Cerebellar cortex (tissue), 1 donor: ENCODE measurements around the gene SOHLH2.

Experiments used
- DNase-seq: peaks from one replicate; pipeline ENCODE4 v3.0.0-alpha.2; 2015; ENCODE audit warnings: low spot score

Gene SOHLH2, protein sequence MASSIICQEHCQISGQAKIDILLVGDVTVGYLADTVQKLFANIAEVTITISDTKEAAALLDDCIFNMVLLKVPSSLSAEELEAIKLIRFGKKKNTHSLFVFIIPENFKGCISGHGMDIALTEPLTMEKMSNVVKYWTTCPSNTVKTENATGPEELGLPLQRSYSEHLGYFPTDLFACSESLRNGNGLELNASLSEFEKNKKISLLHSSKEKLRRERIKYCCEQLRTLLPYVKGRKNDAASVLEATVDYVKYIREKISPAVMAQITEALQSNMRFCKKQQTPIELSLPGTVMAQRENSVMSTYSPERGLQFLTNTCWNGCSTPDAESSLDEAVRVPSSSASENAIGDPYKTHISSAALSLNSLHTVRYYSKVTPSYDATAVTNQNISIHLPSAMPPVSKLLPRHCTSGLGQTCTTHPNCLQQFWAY

DNA sequence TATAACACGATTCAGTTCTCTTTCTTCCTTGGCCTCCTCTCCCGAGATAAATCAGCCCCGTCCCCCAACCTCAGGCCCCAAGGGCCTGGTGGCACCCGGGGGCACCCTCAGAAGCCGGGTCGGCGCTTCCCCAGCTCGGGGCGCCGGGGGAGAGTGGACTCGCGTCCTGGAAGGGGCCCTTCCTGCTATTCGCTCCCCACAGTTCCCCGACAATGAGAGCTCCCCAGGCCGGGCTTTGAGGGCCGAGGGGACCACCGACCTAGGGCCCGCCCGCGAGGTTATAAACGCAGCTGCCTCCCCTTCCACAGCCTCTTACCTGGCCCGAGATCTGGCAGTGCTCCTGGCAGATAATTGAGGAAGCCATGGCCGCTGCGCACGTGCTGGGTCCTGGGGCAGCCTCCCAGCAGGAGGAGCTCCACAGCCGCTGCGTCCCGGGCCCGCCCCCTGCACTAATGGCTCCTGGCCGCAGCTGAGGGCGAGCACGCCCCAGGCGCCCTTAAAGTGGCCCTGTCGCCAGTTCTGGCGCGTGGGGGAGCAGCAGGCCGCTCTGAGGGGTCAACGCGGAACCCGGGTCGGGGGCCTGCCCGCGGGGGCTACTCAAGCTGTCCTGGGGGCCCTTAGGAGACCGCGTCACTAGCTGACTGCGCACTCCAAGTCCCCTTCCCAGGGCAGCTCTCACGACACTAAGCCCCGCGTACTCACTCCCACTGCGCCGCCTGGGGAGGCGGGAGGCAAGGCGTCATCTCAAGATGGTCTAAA is at the start of gene SOHLH2:
TSS of gene SOHLH2 (minus strand) at position 394 of the 759 bp plus-strand sequence. CDS start at position 364, 30 bp downstream.
- DNase-seq, result no peak

DNA sequence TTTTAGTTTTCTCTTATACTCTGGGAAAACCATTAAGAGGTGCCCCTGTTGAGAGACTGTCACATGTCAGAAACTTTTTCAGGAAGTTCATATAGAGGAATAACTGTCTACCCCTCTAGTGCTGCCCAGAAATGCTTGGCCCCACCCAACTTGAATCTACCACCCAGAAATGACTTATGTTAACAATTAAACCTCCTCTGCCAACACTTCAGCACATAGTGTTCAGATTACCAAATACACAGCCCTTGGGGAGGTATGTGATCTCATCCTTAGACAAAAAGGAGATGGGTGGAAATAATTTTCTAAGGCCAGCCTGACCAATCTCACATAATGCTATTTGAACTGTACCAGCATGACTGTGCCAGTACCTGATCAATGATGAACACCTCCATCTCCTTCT is 47.6 kb upstream of the SOHLH2 start:
- DNase-seq, result no peak

DNA sequence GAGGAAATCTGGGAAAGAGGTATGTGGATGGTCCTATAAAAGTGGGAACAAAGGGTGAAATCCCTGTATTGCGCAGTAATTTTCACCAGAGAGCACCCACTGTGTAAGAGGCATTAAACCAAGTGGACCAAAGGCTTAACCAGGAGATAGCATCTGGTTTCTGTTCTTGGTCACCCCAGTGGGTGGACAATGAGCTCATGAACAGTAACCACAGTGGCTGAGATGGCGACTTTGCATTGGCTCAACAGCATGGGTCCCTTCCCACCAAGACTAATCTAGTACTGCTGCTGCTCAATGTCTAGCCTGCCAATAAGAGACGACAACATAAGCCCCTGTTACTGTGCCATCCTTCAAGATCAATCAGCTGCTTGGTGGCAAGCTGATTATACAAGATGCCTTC is 46.7 kb upstream of the SOHLH2 start:
- DNase-seq, result no peak

DNA sequence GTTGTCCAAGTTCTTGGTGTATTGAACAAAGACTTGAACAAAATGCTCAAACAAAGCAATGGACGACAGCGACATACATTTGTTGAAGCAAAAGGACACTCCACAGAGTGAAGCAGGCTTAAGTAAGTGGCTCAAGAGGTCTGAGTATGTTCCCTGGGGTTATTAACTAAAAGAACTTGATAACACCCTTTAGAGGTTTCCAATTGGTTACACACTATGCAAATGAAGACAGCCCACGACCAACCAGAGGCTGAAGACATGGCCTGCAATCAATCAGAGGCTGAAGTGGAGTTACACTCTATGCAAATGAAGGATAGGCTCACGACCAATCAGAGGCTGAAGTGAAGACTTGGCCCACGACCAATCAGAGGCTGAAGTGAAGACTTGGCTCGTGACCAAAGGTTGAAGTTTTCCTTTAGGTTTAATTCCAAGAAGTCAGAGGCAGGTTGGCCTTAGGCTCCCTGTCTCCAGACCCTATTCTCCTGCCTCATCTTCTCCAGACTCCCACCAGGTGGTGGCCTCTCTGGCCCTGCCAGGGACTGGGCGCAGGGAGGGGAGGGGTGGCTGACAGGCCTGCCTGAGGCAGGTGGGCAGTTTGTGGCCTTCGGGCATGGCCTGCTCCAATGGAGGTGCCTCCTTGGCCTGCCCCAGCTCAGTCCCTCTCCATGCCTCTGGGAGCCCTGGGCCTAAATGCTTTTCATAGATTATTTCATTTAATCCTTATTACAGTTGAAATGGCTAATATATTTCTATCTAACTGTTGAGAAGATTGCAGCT is 45.2 kb upstream of the SOHLH2 start:
- no peak for DNase-seq

DNA sequence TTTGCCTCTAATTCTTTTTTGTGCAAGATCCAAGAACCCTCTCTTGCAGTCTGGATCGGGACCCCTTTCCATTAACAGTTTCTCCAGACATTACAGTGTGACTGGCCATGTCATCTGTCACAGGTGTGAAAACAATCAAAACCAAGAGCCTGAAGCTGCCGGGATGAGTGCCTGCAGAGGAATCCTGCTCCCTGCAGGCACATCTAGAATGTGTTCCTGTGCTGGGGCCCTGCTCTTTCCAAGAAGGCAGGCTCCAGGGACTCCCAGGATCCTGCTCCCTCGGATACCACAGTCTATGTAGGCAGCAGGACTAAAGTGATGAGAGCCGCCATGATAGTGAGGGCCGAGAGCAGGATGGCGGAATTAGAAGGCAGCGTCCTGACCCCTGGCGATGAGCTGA is 44.5 kb upstream of the SOHLH2 start:
- DNase-seq, result no peak

DNA sequence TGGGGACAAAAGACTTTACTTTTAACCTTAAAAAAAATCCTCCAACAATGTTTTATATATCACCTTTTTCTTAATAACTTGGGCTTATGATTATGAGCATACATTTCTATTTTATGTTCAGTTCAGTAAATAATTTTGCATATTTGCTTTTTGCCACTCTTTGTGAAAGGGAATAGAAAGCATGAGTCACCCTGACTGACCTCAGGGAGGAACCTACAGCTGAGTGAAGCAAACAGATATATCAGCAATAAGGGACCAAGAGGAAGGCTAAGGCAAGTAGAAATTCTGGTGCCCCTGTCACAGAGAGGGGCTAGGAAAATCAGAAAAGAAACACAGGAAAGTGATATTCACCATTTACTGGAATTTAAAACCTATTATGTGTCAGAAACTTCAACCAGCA is 37.2 kb upstream of the SOHLH2 start:
- no peak for DNase-seq

DNA sequence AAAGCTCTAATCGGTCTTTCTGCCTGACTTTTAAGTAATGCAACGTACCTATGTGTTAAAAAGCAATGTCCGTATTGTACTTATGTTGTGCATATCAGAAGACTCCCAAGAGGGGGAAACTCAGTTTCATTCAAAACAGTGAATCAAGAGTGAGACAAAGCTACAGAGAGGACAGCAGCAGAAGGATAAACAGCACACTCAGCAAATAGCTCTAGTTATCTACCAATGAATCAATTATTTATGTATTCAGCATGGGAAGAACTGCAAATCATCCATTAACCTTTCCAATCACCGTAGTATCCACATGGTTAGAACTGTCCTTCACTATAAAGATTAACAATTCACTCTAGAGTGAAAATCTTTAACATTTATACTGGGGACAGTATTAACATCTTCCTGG is 36.7 kb upstream of the SOHLH2 start:
- DNase-seq, result no peak

DNA sequence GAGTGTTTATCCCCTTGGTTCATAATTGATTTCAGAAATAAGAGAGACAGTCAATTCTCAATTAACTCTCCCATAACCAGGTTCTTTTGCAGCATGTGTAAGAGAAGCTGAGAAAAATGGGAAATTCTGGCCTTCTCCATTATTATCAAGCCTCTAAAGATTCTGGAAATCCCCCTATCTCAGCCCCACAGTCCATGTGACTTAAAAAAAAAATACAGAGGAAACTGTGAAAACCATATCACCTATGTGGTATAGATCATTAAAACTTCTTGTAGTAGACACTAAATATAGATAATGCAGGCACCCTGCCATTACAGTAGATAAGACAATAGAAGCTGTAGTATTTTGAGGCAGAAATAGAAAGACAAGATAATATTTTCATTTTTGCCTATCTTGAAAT is 34.3 kb upstream of the SOHLH2 start:
- no peak for DNase-seq

DNA sequence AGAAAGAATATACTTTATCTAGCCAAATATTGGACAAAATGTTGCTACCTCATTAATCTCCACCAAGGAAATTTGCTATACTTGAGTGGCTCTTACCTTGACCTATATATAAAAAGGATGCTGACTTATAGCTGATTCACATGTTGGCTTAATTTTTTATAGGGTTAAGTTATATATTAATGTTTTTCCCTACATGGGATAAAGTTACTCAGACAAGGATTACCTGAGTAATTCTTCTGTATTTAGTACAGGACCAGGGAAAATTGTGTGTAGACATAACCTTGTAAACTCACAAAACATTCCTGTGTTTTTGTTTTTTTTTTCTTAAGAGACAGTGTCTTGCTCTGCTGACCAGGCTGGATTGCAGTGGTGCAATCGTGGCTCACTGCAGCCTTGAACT is 30.6 kb upstream of the SOHLH2 start:
- DNase-seq, result no peak

DNA sequence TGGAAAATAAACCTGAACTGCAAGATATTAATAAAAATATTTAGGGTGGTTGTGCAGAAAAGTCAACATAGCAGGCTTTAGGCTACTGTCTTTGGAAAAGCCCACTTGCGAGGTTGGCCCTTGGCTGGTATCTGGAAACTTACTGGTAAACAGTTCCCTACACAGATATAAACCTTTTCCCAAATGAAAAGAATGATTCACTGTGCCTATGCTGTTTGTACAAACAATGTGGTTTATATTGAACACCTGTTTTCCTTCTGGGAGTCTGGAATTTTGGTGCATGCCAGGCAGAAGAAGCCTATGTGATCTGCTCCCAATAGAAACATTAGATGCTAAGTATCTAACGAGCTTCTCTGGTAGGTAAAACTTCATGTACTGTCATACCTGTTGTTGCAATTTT is 29.7 kb upstream of the SOHLH2 start:
- no peak for DNase-seq

DNA sequence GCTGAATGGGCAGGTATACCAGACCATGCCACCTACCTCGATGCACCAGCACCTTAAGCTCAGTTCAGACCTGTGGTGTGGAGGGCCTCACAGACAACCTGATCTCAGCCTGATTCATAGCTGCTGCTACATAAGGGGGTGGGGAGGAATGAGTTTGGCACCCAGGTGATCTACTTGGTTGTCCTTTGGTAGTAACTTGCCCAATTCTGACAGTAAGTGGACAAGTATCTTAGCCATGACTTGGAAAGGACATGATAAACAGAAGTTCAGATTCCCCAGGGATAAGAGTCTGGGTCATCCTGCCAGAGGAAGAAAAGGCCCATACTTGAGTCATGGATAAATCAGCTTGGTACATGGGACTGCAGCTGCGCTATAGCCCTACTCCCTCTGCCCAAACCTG is 28.4 kb upstream of the SOHLH2 start:
- DNase-seq, result no peak

DNA sequence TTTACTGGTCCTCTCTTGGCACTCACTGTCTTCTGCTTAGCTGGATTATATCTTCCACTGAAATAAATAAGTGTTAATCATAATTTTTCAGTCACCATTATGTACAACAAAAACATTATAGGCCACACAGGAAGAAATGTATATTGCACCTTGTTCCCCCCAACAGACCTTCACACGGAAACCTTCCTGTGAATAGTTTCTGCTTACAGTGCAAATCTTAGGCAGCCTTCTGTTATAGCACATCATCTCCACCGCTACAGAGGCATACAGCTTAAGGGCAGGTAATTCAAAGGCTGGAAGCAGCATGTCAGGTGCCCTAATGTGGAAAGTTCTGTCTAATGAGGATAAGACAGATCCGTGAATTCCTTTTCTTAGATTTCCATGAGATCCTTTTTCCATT is 16.9 kb upstream of the SOHLH2 start:
- no peak for DNase-seq

DNA sequence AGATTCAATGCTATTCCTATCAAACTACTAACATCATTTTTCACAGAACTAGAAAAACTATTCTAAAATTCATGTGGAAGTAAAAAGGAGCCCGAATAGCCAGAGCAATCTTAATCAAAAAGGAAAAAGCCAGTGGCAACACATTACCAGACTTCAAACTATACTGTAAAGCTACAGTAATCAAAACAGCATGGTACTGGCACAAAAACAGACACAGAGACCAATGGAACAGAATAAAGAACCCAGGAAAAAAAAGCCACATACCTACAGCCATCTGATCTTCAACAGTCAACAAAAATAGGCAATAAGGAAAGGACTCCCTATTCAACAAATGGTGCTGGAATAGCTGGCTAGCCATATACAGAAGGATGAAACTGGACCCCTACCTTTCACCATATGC is 10.4 kb upstream of the SOHLH2 start:
- no peak for DNase-seq

DNA sequence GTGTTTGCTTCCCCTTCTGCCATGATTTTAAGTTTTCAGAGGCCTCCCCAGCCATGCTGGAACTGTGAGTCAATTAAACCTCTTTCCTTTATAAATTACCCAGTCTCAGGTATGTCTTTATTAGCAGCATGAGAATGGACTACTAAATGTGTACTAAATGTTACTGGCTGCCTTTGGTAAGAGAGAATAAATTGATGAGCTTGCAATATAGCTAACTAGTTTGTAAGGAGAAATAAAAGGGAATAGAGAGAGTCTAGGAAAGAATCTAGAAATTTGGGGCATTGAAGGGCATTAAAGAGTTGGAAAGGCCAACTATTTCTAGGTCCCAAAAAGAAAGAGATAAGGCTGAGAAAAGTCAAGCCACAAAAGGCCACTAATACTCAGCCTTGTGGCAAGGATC is 5.5 kb upstream of the SOHLH2 start:
- no peak for DNase-seq

DNA sequence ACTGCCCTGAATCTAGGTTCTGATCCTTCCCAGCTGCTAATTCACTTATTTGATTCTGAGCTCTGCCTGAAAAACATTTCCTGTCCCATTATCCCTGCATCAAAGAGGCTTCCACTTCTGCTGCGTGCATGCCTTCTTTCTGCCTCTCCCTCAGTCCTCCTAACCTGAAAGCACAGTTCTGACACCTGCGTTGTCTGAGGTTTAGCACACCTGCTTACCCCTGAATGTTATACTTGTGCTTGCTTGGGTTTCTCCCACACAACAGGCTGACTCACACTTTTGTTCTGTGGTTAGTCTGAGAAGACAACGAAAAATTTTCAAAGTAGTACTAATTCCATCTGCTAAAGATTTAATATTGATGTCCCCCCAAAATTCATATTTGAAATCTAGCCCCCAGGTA is 3.1 kb upstream of the SOHLH2 start:
- no peak for DNase-seq

DNA sequence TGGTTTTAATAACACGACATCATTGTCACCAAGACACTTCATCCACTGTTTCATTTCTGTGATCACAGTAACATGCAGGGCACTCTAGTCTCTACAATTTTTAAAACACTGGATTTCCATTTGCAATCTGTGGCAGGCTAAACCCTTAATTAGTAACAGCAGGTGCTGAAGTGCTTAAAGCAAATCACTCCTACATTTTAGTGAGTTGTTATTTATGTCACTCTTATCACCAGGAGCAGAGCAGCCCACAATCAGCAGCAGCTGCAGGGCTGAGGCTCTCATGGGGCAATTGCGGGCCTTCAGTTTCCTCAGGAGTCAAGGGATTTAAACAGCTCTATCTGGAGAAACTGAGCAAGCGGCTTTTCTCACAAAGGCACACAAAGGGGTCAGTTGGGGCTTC is 1.6 kb downstream of the SOHLH2 start:
- no peak for DNase-seq

DNA sequence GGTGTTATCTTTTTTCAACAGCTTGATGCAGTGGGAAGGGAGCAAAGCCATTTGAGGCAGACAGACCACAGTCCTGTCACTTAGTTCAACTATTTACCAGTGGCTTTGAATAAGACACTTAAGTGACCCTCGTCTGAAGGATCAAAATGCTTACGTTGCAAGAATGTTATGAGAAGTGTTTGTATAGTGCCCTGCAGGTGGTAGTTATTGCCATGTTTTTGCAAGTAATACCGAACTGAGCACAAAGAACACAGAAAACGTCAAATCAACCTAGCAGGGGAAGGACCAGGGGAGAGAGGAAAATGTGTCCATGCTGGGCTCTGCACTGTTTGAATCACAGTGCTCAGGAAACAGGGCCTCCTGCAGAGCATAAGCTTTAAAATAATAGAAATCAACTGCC is 2.8 kb downstream of the SOHLH2 start:
- DNase-seq, result no peak

DNA sequence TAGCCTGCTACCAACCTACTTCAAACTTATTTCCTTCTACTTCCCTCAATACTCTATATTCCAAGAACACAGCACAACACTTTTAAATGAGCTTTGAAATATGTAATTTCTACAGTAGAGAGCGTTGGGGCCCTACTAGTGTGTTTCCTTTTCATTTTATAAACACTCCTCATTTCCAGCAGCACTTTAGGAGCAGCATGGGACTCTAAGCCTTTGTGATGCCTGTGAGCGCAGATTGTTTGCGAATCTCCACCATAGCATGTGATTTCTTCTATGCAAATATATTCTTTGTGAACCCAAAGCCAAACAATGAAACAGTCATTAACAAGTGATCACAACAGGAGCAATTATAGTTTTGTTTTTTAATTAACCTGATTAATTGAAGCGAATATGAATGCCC is 3.6 kb downstream of the SOHLH2 start:
- DNase-seq, result no peak

DNA sequence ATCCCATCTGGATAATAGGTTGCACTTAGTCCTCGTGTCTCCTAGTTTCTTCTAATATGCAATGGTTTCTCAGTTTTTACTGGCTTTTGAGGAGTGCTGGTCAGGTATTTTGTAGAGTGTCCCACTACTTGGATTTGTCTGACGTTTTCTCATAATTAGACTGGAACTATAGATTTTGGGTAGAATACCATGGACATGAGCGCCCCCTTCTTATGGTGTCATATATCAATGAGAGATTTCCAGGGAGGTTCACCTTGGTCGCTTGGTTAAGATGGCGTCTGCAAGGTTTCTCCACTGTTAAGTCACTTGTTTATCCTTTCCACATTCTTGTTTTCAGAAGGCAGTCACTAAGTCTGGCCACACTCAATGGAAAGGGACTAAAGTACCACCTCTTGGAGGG is 6.7 kb downstream of the SOHLH2 start:
- DNase-seq, result no peak

DNA sequence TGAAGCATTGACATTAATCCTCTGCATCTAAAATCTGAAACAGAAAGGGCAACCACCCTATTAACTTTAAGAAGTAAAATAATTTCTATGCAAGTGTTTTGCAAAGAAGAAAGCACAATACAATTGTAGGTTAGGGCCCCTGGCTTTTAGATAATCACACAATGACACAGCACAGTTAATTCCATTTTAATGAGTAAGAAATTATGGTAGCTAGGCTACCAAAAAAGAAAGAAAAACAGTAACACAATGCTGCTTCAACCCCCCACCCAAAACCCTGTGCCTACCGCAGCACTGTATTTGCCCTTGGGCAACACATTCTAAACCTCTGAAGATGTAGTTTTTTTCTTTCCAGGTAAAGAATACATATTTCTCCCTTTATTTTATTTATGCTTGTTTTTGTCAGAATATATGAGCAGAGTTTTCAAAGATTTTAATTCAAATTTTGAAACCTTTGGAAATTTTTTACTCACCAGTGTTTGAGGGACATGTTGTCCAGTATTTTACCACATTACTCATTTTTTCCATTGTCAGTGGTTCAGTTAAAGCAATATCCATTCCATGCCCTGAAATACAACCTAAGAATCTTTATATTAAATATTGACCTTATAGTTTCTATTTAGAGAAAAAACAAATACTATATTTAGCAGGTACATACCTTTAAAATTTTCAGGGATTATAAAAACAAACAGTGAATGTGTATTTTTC is 21.1 kb downstream of the SOHLH2 start:
- no peak for DNase-seq

DNA sequence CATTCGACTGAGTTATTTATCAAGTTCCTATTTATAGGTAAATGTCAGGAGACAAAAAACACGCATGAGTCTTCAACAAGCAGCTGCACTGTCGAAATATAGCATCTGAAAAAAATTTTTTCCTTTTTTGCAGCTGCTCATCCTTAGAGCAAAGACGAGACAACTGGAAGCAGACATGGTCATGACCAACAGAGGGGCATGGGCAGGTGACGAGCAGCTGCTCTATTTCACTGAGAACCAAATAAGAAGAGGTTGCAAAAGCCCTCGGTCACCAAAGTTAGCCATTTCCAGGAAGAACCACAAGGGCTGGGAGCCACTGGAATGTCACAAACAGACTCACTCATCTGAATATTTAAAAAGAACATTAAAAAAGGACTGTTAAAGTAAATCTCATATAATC is 22.2 kb downstream of the SOHLH2 start:
- no peak for DNase-seq

DNA sequence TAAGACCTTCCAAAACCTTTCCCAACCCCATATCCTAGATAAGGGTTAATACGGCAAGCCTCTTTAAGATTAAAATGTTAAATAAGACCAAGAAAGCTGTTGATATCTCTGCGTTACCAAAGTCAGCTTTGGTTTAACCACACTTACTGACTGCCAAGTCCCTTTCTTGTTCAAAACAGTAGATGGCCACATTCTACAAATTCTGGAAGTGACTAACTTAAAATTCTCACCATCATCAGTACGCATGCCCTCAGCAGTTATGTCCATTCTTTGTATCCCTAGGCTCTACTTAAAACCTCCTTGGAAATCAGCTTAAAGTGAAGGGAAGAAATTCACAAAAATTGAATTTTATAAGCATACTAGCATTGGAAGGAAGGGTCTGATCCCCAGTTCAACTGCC is 23.6 kb downstream of the SOHLH2 start:
- DNase-seq, result no peak
